Measurements from ENCODE around the gene ZNF398. TPM values are rescaled to one million over a fixed set of nuclear protein-coding genes. Genes with fewer than 3 reads are reported as not detected.

The ZNF398 gene
- total and polyA plus RNA-seq, 10 of the 15 experiments (the other 5 are each of a cell fraction or from before 2014, with no cell fraction given), result 2.3 to 15.3 (median 10.0) TPM

GRCh38 chr7:149147752-149148653 lies 750 bp downstream of the ZNF398 start (continued):
- TF ChIP-seq ATF7 (IDR thresholded peaks at IDR 0.05; ENCODE audit: low read depth) (no peak), EZH2 (IDR thresholded peaks at IDR 0.05; ENCODE audit: borderline replicate concordance, control insufficient read depth, low read depth, low read length) (no peak), IKZF1 (conservative IDR thresholded peaks at IDR 0.05) (no peak; the same call in 1 of the 2 replicates), EP300 (IDR thresholded peaks at IDR 0.05; ENCODE audit: borderline replicate concordance in 1 of 2, control insufficient read depth in 1 of 2, low read depth in 2 of 2, low read length in 2 of 2) (peak in 1 of 2 experiments; percentile 12; a peak in 1 of 4 replicates), EED (IDR thresholded peaks at IDR 0.05; ENCODE audit: low read depth) (no peak), MLLT1 (IDR thresholded peaks at IDR 0.05) (no peak), POLR2A (IDR thresholded peaks at IDR 0.05; ENCODE audit: low read depth, low read length) (peak; percentile 63), CHD2 (IDR thresholded peaks at IDR 0.05; ENCODE audit: borderline replicate concordance, low read depth, low read length) (0 out of 2 replicates have a peak, but pooled peaks have one; percentile 23), ZBED1 (IDR thresholded peaks at IDR 0.05; ENCODE audit: borderline replicate concordance) (no peak), IRF3 (IDR thresholded peaks at IDR 0.05) (no peak), ZBTB11 (CRISPR knock-in tag; IDR thresholded peaks at IDR 0.05) (no peak), SREBF2 (IDR thresholded peaks at IDR 0.05; ENCODE audit: low read length) (no peak), NR2F1 (conservative IDR thresholded peaks at IDR 0.05) (no peak), SMAD5 (IDR thresholded peaks at IDR 0.05; ENCODE audit: low read depth) (no peak), BCLAF1 (IDR thresholded peaks at IDR 0.05) (no peak), ASH2L (IDR thresholded peaks at IDR 0.05; ENCODE audit: borderline replicate concordance, low read depth) (no peak), LARP7 (IDR thresholded peaks at IDR 0.05) (peak; percentile 33; the same call in 1 of the 2 replicates), JUND (IDR thresholded peaks at IDR 0.05; ENCODE audit: low read depth, low read length) (no peak), IRF5 (IDR thresholded peaks at IDR 0.05; ENCODE audit: borderline replicate concordance) (no peak)
